GM21423 (cell line): ENCODE measurements around the gene CACNA2D3.

Experiments
- ATAC-seq: cut with Tn5 transposase; IDR thresholded peaks from one replicate; pipeline ENCODE4 v1.9.1; 2021; ENCODE audit warnings: mild to moderate bottlenecking, moderate library complexity; ENCODE audit not compliant: unreplicated experiment

Gene CACNA2D3

GRCh38 chr3:54713031-54713430, 590.7 kb downstream of the CACNA2D3 start:
- ATAC-seq, result no peak

GRCh38 chr3:54713455-54713854, 591.1 kb downstream of the CACNA2D3 start:
- no peak for ATAC-seq

- ATAC-seq, result no peak
Measured at GRCh38 chr3:54714035-54714434, 591.7 kb downstream of the CACNA2D3 start.

GRCh38 chr3:54717506-54717905, 595.2 kb downstream of the CACNA2D3 start:
- ATAC-seq, result no peak

- no peak for ATAC-seq
Measured at GRCh38 chr3:54719914-54720313, 597.6 kb downstream of the CACNA2D3 start.

- ATAC-seq, result no peak
Measured at GRCh38 chr3:54720604-54721003, 598.3 kb downstream of the CACNA2D3 start.

GRCh38 chr3:54731732-54732445, 609.5 kb downstream of the CACNA2D3 start:
- ATAC-seq, result no peak

GRCh38 chr3:54733106-54734006, 611.0 kb downstream of the CACNA2D3 start:
- ATAC-seq, result no peak

- no peak for ATAC-seq
Measured at GRCh38 chr3:54736459-54736858, 614.1 kb downstream of the CACNA2D3 start.

GRCh38 chr3:54743755-54744154, 621.4 kb downstream of the CACNA2D3 start:
- ATAC-seq, result no peak

- no peak for ATAC-seq
Measured at GRCh38 chr3:54744291-54744690, 621.9 kb downstream of the CACNA2D3 start.

GRCh38 chr3:54745843-54746242, 623.5 kb downstream of the CACNA2D3 start:
- no peak for ATAC-seq

GRCh38 chr3:54746722-54747121, 624.4 kb downstream of the CACNA2D3 start:
- ATAC-seq, result no peak

GRCh38 chr3:54755756-54756155, 633.4 kb downstream of the CACNA2D3 start:
- ATAC-seq, result no peak

- ATAC-seq, result no peak
Measured at GRCh38 chr3:54756330-54756731, 634.0 kb downstream of the CACNA2D3 start.

- ATAC-seq, result no peak
Measured at GRCh38 chr3:54758461-54758860, 636.1 kb downstream of the CACNA2D3 start.

GRCh38 chr3:54759166-54759565, 636.8 kb downstream of the CACNA2D3 start:
- ATAC-seq, result no peak

GRCh38 chr3:54760201-54760600, 637.8 kb downstream of the CACNA2D3 start:
- no peak for ATAC-seq

GRCh38 chr3:54761637-54762036, 639.3 kb downstream of the CACNA2D3 start:
- ATAC-seq, result no peak

GRCh38 chr3:54764911-54765310, 642.6 kb downstream of the CACNA2D3 start:
- ATAC-seq, result no peak

- no peak for ATAC-seq
Measured at GRCh38 chr3:54771050-54771449, 648.7 kb downstream of the CACNA2D3 start.

GRCh38 chr3:54772051-54772450, 649.7 kb downstream of the CACNA2D3 start:
- ATAC-seq, result no peak
